Measurements from ENCODE around the gene WASF1.
"Not testable (repeated sequence)": the region's sequence is repeated elsewhere in the genome, so short reads cannot be mapped to it uniquely, and the experiment has no call there.

WASF1 gene

GRCh38 chr6:110170081-110170480 lies 9.4 kb downstream of the WASF1 start:
- no peaks in the 10 kb centered on the region for H3K4me1 ChIP-seq (ENCODE audit: control insufficient read depth, insufficient read depth, low read length)
- no peaks in the 10 kb centered on the region for H3K36me3 ChIP-seq (ENCODE audit: insufficient read depth, low read length)
- H3K9me3 ChIP-seq (replicated peaks; ENCODE audit: low read length): no peaks in the 10 kb centered on the region
- no peak overlapping the region for H3K4me2 ChIP-seq (ENCODE audit: low read length)
- H3K9ac ChIP-seq (ENCODE audit: low read depth, low read length): no peak overlapping the region
- no peaks in the 10 kb centered on the region for H3K27me3 ChIP-seq (ENCODE audit: control insufficient read depth, insufficient read depth, low read length)
- H3K4me3 ChIP-seq (ENCODE audit: low read length): no peak overlapping the region

DNA sequence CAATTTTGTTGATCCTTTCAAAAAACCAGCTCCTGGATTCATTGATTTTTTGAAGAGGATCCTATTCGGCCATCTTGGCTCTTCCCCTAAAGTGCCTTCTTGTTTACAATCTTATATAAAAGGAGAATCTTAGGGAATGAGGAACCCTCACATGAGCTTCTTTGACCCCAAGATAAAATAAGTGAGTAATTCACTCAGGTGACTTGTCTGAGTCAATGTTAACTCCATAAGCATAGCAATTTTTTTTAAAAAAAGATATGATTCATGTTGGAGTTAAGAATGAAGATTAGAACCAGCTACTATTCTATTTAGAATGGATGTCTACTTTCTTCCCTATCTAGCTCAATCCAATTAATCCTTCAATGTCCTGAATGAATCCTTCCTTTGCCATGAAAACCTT lies 21.0 kb downstream of the WASF1 start:
- no peaks in the 10 kb centered on the region for H3K4me1 ChIP-seq (ENCODE audit: control insufficient read depth, insufficient read depth, low read length)
- H3K27me3 ChIP-seq (ENCODE audit: control insufficient read depth, insufficient read depth, low read length): no peaks in the 10 kb centered on the region
- H3K4me3 ChIP-seq (ENCODE audit: low read length): no peak overlapping the region
- H3K4me2 ChIP-seq (ENCODE audit: low read length): no peak overlapping the region
- H3K36me3 ChIP-seq (ENCODE audit: insufficient read depth, low read length): no peaks in the 10 kb centered on the region
- H3K9ac ChIP-seq (ENCODE audit: low read depth, low read length): no peak overlapping the region
- H3K9me3 ChIP-seq (replicated peaks; ENCODE audit: low read length): no peaks in the 10 kb centered on the region

DNA sequence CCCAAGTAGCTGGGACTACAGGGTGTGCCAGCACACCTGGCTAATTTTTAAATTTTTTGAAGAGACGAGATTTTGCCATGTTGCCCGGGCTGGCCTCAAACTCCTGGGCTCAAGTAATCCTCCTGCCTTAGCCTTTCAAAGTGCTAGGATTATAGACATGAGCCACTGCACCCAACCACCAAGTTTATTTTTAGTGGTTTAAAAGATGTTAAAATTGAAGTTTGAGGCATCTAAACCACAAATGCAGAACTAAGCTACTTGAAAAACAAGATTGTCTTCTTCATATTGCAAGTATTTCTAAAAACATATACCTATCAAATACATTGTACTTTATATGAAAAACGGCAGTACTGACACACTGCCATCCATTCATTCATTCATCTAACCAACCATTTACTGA lies 31.6 kb downstream of the WASF1 start:
- no peak overlapping the region for H3K4me3 ChIP-seq (ENCODE audit: low read length)
- no peaks in the 10 kb centered on the region for H3K36me3 ChIP-seq (ENCODE audit: insufficient read depth, low read length)
- H3K9me3 ChIP-seq (replicated peaks; ENCODE audit: low read length): no peaks in the 10 kb centered on the region
- no peak overlapping the region for H3K9ac ChIP-seq (ENCODE audit: low read depth, low read length)
- H3K4me2 ChIP-seq (ENCODE audit: low read length): no peak overlapping the region
- H3K4me1 ChIP-seq (ENCODE audit: control insufficient read depth, insufficient read depth, low read length): no peaks in the 10 kb centered on the region
- no peaks in the 10 kb centered on the region for H3K27me3 ChIP-seq (ENCODE audit: control insufficient read depth, insufficient read depth, low read length)

DNA sequence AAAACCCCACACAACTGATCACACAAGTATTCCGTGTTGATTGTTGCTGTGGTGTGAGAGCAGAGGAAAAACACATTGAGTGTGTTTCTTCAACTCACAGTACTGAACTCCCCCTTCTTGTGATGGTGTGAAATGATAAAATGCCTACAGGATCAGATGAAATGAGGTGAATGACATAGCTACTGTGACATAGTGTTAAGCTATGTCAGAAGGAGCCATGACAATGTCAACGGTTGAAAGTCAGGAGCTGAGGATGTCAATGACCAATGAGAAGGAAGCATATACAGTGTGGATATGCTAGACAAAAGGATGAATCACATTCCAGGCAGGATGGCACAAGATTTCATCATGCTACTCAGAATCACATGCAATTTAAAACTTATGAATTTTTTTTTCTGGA lies 38.8 kb downstream of the WASF1 start:
- Histone ChIP-seq H3K4me3 (ENCODE audit: low read length) (no peak overlapping the region), H3K9ac (ENCODE audit: low read depth, low read length) (no peak overlapping the region), H3K4me2 (ENCODE audit: low read length) (no peak overlapping the region), H3K4me1 (ENCODE audit: control insufficient read depth, insufficient read depth, low read length) (no peaks in the 10 kb centered on the region), H3K36me3 (ENCODE audit: insufficient read depth, low read length) (no peaks in the 10 kb centered on the region), H3K9me3 (replicated peaks; ENCODE audit: low read length) (no peaks in the 10 kb centered on the region), H3K27me3 (ENCODE audit: control insufficient read depth, insufficient read depth, low read length) (no peaks in the 10 kb centered on the region)

- no peaks in the 10 kb centered on the region for H3K36me3 ChIP-seq (ENCODE audit: insufficient read depth, low read length)
- no peaks in the 10 kb centered on the region for H3K27me3 ChIP-seq (ENCODE audit: control insufficient read depth, insufficient read depth, low read length)
- no peak overlapping the region for H3K4me2 ChIP-seq (ENCODE audit: low read length)
- no peaks in the 10 kb centered on the region for H3K9me3 ChIP-seq (replicated peaks; ENCODE audit: low read length)
- no peak overlapping the region for H3K9ac ChIP-seq (ENCODE audit: low read depth, low read length)
- H3K4me1 ChIP-seq (ENCODE audit: control insufficient read depth, insufficient read depth, low read length): no peaks in the 10 kb centered on the region
- no peak overlapping the region for H3K4me3 ChIP-seq (ENCODE audit: low read length)
Observed at GRCh38 chr6:110139052-110139451, 40.4 kb downstream of the WASF1 start.

DNA sequence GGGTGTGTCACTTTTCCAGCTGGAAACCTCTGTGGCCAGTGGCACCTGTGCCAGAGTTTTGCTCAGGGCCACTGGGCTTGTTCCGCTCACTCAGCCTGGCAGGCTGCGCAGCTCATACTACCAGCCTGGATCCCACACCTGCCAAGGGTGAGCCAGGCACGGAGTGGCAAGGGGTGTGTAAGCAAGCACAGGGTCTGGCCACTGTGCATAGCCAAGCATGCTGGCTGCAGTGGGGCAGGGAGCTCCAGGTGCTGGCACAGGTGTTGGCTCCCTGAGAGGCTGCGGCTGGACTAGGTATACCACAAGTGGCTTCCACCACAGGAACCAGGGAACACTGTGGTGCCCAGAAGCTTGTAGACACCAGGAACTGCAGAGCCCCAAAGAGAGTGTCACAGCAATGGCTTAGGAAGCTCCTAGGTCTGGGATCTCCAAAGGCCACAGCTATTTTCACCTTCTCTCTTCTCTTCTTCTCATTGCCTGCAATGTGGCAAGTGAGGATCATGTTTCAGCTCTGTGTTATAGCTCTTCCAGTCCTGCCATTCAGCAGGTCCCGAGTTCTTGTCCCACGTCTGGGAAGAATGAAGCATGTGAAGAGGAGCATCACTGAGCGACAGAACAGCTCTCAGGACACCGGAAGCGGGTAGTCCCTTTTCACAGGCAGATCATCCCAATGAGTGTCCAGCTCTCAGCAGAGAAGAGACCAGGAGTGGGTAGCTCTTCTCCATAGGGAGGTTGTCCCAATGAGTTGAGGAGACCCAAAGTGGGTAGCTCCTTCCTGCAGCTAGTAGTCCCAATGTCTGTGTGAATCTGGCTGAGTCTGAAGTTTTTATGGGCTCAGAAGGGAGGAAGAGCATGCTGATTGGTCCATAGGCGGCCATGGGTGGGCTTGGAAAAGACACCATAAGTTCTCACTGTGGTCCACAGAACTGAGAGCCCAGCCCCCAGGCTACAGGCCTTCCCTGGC lies 41.3 kb downstream of the WASF1 start:
- Histone ChIP-seq H3K9me3 (replicated peaks; ENCODE audit: low read length) (no peaks in the 10 kb centered on the region), H3K27me3 (ENCODE audit: control insufficient read depth, insufficient read depth, low read length) (no peaks in the 10 kb centered on the region), H3K9ac (ENCODE audit: low read depth, low read length) (no peak overlapping the region), H3K36me3 (ENCODE audit: insufficient read depth, low read length) (no peaks in the 10 kb centered on the region), H3K4me2 (ENCODE audit: low read length) (no peak overlapping the region), H3K4me3 (ENCODE audit: low read length) (no peak overlapping the region), H3K4me1 (ENCODE audit: control insufficient read depth, insufficient read depth, low read length) (no peaks in the 10 kb centered on the region)

DNA sequence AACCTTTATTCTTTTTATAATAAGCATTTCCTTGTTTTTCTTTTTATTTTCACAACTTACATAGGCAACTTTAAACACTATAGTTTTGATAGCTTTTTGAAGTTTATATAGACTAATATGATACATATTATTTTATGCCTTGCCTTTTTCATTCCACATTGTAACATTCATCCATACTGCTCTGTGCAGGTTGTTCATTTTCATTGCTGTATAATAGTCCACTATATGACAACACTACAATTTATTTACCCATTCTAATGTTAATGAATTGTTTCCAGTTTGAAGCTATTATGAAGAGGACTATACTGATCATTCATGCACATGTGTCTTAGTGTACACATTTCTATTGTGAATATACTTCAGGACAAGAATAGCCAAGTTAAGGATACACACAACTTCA lies 49.1 kb downstream of the WASF1 start:
- peaks cover 3% of the 10 kb centered on the region for H3K36me3 ChIP-seq (ENCODE audit: insufficient read depth, low read length)
- H3K4me3 ChIP-seq (ENCODE audit: low read length): no peak overlapping the region
- H3K9me3 ChIP-seq (replicated peaks; ENCODE audit: low read length): no peaks in the 10 kb centered on the region
- no peak overlapping the region for H3K9ac ChIP-seq (ENCODE audit: low read depth, low read length)
- H3K4me1 ChIP-seq (ENCODE audit: control insufficient read depth, insufficient read depth, low read length): no peaks in the 10 kb centered on the region
- H3K27me3 ChIP-seq (ENCODE audit: control insufficient read depth, insufficient read depth, low read length): no peaks in the 10 kb centered on the region
- no peak overlapping the region for H3K4me2 ChIP-seq (ENCODE audit: low read length)

DNA sequence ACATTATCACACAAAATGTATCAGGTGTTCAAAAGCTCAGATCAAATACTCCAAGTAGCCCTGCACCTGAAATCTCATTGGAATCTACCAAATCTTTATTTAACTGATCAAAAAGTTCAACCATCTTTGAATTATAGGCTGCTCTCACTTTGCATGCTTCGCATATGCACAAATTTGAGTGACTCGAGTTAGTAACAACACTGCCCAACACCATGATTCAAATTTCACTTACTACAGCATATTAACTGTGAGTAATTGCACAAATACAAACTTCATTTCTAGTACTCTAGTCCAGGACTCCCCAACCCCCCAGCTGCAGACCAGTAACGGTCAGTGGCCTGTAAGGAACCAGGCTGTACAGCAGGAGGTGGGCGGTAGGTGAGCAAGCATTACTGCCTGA lies 51.1 kb downstream of the WASF1 start:
- Histone ChIP-seq H3K4me1 (ENCODE audit: control insufficient read depth, insufficient read depth, low read length) (no peaks in the 10 kb centered on the region), H3K4me3 (ENCODE audit: low read length) (no peak overlapping the region), H3K27me3 (ENCODE audit: control insufficient read depth, insufficient read depth, low read length) (no peaks in the 10 kb centered on the region), H3K4me2 (ENCODE audit: low read length) (no peak overlapping the region), H3K36me3 (ENCODE audit: insufficient read depth, low read length) (peaks cover 6% of the 10 kb centered on the region), H3K9me3 (replicated peaks; ENCODE audit: low read length) (no peaks in the 10 kb centered on the region), H3K9ac (ENCODE audit: low read depth, low read length) (no peak overlapping the region)

DNA sequence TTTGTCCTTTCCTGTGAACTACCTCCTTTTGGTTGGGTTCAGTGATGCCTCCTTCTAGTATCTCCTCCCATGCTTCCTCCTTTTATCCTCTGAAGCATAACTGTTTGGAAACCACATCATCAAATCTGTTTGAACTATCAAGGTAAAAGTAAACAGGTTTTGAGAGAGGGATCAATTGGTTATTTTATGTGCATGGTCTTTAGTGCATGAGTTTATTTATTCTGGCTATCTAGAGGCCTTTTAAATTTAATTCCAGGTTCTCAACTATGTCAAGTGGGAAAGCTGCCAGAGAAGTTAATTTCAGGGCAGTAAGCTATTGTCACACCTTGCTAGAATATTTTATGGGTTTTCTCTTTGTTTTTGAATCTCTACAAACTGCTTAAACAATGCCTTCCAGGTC lies 54.1 kb downstream of the WASF1 start:
- H3K9ac ChIP-seq (ENCODE audit: low read depth, low read length): no peak overlapping the region
- peaks cover 6% of the 10 kb centered on the region for H3K36me3 ChIP-seq (ENCODE audit: insufficient read depth, low read length)
- no peak overlapping the region for H3K4me2 ChIP-seq (ENCODE audit: low read length)
- no peak overlapping the region for H3K4me3 ChIP-seq (ENCODE audit: low read length)
- no peaks in the 10 kb centered on the region for H3K4me1 ChIP-seq (ENCODE audit: control insufficient read depth, insufficient read depth, low read length)
- H3K9me3 ChIP-seq (replicated peaks; ENCODE audit: low read length): no peaks in the 10 kb centered on the region
- no peaks in the 10 kb centered on the region for H3K27me3 ChIP-seq (ENCODE audit: control insufficient read depth, insufficient read depth, low read length)

DNA sequence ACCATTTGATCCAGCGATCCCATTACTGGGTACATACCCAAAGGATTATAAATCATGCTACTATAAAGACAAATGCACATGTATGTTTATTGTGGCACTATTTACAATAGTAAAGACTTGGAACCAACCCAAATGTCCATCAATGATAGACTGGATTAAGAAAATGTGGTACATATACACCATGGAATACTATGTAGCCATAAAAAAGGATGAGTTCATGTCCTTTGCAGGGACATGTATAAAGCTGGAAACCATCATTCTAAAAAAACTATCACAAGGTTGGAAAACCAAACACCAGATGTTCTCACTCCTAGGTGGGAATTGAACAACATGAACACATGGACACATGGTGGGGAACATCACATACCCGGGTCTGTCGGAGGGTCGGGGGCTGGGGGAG lies 57.8 kb downstream of the WASF1 start:
- H3K4me1 ChIP-seq (ENCODE audit: control insufficient read depth, insufficient read depth, low read length); H3K9ac ChIP-seq (ENCODE audit: low read depth, low read length); H3K4me3 ChIP-seq (ENCODE audit: low read length); H3K27me3 ChIP-seq (ENCODE audit: control insufficient read depth, insufficient read depth, low read length); H3K4me2 ChIP-seq (ENCODE audit: low read length); H3K9me3 ChIP-seq (replicated peaks; ENCODE audit: low read length); H3K36me3 ChIP-seq (ENCODE audit: insufficient read depth, low read length): not testable (repeated sequence)

GRCh38 chr6:110116258-110116657 lies 63.2 kb downstream of the WASF1 start:
- Histone ChIP-seq H3K36me3 (ENCODE audit: insufficient read depth, low read length) (peaks cover 4% of the 10 kb centered on the region), H3K9me3 (replicated peaks; ENCODE audit: low read length) (no peaks in the 10 kb centered on the region), H3K9ac (ENCODE audit: low read depth, low read length) (no peak overlapping the region), H3K4me3 (ENCODE audit: low read length) (no peak overlapping the region), H3K4me2 (ENCODE audit: low read length) (no peak overlapping the region), H3K27me3 (ENCODE audit: control insufficient read depth, insufficient read depth, low read length) (no peaks in the 10 kb centered on the region), H3K4me1 (ENCODE audit: control insufficient read depth, insufficient read depth, low read length) (no peaks in the 10 kb centered on the region)

DNA sequence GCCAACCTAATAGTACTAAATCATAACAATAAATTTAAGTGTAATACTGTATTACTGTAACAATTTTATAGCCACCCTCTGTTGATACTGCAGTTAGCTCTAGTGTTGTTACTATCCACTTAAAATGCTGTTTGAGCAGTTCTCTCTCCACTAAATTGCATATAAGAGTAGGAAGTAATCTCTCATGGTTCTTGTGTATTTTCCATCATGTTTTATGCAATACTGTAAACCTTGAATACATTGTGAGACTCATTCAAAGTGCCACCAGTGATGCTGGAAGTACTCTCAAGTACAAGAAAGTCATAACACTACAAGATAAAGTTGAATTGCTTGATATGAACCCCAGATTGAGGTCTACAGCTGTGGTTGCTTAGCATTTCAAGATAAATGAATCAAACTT lies 65.5 kb downstream of the WASF1 start:
- no peak overlapping the region for H3K9ac ChIP-seq (ENCODE audit: low read depth, low read length)
- no peaks in the 10 kb centered on the region for H3K9me3 ChIP-seq (replicated peaks; ENCODE audit: low read length)
- H3K36me3 ChIP-seq (ENCODE audit: insufficient read depth, low read length): peaks cover 4% of the 10 kb centered on the region
- no peak overlapping the region for H3K4me3 ChIP-seq (ENCODE audit: low read length)
- no peak overlapping the region for H3K4me2 ChIP-seq (ENCODE audit: low read length)
- H3K4me1 ChIP-seq (ENCODE audit: control insufficient read depth, insufficient read depth, low read length): no peaks in the 10 kb centered on the region
- H3K27me3 ChIP-seq (ENCODE audit: control insufficient read depth, insufficient read depth, low read length): no peaks in the 10 kb centered on the region
